ENCODE measurements around the gene HOXC9.

Gene HOXC9

DNA sequence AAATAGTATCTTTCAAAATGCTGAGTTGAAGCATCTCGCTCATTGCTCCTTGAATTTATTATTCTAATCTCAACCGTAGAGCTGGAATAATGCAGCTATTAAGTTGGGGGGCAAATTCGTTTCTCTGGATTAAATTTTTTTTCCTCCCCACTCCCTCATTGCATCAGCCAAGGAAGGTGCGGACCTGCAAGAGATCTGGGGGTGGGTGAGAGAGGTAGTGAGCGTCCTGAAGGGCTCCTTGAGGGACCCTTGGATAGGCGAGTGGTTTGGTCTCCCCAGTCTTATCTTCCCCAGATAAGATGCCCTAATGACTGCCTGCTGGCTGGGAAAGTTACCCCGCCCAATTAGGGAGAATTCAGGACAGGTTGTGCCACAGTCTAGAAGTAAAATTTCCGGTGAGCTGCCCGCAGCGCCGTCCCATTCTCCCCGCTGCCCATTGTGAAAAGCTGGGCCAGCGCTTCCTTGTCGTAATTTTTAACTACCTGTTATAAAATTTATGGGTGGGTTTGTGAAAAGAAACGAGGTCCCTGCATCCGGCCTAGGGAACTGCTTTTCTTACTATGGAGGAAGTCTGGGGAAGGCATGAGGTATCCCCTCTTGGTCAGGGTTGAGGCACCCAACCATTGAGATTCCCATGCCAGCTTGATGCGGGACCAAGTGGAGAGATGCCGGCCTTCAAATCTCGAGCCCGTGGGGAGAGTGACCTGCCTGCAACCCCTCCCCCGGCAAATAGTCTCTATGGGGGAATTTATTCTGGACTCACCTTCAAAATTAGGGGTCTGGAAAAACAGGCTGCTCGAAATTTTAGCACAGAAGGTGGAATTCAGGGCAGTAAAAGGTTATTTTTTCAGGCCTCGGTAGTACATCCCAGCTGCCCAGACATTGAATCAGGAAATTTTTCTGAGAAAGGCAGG is 15.3 kb downstream of the HOXC9 start:
- no peak for DNase-seq (ENCODE audit: low spot score)

DNA sequence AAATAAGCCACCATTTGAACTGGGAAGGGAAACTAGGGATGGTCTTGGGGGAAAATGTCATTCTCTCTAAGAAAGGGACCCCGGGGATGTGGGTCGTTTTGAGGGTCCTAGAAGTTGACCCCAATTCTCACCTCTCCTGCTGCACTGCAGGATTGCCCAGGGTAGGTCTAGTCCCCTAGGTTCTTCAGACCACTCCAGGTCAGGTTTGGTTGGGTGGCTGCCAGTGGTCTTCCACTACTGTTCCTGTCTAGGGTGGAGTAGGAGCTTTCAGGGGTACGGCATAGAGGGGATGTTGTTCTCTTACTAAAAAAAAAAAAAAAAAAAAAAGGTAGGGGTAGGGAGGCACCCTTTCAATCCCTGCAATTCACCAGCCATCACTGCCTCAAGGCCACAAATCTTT is 16.1 kb downstream of the HOXC9 start:
- no peak for DNase-seq (ENCODE audit: low spot score)

DNA sequence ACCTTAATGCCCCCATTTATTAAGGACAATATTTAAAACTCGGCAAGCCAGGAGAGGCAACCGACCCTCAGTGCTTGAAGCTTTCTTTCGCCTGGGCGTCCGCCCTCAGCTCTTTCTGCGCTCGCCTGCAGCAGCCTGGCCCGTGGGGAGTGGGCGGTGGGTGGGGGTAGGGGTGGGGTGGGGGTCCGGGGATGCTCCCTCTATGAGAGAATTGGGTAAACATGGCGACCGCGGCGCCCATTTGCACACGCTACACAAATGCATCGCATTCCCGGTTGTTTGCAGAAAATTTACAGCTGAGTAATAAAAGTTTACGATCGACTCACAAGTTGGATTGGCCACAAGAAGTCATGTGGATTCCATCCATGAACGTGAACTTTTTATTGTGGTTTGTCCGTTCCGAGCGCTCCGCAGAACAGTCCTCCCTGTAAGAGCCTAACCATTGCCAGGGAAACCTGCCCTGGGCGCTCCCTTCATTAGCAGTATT is 16.6 kb downstream of the HOXC9 start:
- no peak for DNase-seq (ENCODE audit: low spot score)

DNA sequence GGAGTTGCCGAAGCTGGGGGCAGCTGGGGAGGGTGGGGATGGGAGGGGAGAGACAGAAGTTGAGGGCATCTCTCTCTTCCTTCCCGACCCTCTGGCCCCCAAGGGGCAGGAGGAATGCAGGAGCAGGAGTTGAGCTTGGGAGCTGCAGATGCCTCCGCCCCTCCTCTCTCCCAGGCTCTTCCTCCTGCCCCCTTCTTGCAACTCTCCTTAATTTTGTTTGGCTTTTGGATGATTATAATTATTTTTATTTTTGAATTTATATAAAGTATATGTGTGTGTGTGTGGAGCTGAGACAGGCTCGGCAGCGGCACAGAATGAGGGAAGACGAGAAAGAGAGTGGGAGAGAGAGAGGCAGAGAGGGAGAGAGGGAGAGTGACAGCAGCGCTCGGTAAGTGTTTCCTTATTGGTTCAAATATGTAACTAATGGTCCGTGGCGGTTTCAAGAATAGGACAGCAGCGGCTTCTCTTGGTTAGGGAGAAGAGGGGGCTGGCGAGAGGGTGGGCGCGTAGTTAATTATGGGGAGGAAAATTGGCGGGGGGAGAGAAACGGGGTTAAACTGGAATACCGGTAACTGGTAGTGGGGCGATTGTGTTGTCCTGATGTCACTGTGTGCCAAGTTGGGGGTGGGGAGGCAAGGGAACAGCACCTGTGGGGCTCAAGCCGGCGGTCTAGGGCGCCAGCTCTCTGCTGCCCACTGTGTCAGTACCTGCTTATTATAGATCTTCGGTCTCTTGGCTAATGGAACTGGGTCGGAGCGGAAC is 17.2 kb downstream of the HOXC9 start:
- DNase-seq (ENCODE audit: low spot score), result no peak

DNA sequence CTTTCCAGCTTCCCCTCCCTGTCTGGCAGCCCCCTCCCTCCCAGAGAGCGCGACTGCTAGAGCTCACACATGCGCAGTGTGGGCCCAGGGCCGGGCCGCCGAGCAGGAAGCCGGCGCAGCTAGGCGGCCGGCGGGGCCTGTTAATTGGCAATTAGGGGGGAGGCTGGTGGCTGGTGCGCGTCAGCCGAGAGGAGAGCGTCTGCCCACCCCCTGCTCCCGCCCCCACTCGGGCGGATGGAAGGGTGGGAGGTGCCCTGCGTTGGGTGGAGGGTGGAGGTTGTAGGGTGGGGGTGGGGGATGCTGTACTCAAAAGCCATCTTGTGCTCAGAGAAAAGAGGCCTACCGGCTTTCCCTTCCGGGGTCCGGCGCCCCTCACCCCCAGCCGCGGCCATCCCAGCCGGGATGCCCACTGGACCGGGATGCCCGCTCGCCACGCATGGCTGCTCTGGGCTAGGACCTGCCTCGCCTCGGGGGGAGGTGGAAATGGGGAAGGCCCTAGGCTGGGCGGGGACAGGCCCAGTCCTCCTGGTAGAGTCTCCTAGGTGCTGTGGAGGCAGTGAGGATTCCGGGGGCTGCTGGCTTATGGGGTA is 18.0 kb downstream of the HOXC9 start:
- DNase-seq (ENCODE audit: low spot score), result no peak

DNA sequence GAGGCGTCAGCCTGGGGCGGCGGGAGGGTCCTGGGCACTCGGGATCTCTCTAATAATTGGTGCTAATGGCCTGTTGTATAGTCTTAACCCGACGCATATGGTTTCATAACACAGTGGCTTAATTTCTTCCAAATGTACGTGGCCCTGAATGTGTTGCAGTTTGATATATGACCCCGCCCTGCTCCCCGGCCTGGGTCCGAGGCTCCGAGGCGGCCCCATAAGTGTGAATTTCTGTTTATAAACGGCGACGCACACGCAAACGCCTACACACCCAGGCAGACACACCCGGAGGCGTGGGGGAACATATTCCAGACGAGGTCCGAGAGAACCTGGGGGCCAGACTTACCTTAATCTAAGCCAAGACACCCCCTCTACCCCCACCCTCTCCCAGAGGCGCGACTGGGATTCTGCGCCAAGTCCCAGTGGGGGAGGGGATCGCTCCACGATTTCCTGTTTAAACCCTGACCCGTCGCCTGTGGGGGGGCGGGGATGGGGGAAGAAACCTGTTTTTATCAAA is 18.6 kb downstream of the HOXC9 start:
- no peak for DNase-seq (ENCODE audit: low spot score)

DNA sequence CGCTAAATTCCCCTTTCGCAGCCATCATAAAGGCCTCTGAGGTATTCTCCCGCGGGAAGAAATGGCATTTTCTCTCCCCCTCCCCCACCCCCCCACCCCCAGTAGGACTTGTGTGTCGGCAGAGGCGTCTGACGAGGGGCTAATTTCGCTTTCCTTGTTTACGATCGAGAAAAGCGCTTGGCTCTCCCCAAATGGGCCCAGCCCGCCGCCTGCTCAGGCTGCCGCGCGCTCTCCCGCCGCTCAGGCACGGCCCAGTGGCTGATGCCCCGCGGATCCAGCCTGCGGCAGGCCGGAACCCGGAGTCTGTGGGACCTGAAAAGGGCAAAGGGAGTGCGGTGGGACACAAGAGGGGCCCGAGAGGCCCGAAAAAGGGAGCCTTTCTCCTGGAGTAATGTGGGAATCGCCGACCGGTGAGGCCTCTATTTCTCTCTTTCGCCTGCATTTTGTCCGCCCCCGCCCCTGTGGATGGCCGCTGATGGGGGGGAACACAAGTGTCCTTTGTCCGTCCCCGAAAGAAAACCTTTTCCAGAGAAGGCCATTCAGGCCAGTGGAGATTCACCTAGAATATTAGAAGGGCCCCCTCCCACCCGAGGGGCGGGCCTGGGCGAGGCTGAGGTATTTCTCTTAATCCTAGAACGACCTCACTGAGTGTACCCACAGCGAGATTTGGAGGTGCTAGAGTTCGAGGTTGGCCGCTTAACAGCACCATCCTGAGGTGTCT is 19.3 kb downstream of the HOXC9 start:
- DNase-seq (ENCODE audit: low spot score), result no peak

DNA sequence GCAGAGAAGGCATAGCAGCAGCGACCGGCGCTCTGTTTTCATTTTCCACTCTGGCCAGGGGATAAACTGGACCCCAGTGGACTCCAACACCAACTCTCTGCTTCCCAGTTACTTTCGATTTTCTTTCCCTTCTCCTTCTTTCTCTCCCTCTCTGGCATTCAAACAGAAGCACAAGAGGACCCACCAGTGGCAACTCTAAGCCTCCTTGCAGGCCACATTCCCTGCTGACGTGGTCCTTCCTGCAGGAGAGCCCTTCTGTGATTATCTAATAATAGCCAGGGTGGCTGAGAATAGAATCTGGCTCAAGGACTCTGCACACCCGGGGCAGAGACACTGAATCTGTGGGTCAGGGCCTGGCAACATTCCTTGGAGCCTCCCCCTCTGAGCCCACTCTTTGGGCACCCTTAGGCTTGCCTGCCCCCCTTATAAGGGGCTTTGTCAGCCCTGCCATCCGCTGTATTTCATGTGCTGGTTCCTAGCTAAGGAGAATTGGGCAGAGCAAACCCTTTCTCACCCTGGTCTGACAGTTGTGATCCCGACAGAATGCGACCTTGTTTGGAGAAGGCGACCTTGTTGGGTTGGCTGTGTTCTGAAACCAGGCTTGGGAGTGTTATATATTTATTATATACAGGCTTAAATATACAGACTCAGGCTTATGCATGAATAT is 20.1 kb downstream of the HOXC9 start:
- DNase-seq (ENCODE audit: low spot score), result no peak

DNA sequence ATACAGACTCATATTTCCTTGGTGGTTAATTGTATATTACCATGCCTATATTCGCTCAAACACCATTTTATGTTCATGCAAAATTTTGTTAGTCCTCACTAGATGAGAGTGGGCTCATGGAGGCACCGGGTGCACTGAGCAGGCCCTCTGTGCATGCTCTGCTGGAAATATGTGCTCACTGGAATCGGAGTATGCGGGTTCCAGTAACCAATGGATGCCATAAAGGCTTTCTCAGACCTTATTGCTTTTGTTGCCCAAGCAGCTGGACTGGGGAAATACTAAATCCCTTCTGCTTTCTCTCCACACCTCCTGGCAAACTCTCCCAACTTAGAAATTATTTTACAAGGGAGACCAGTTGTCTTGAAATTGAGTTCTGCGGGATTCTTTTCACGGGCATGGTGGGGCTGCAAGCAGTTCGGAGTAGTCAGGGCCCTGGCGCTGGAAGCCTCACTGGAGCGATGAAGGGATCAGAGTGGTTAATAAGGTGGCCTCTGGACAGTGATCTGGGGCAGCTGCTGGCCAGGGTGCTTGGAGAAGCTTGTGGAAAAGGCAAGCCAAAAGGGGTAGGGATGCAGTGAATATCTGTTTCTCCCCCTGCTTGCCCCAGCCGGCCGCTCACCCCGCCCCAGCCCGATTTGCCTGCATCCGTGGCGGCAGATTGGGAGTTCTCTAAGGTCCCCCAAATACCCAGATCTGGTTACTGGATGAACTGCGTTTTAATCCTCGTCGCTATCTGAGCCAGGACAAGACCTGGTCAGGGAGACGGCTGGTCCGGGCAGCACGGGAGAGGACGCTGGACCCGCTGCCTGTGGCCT is 20.8 kb downstream of the HOXC9 start:
- DNase-seq (ENCODE audit: low spot score), result no peak

DNA sequence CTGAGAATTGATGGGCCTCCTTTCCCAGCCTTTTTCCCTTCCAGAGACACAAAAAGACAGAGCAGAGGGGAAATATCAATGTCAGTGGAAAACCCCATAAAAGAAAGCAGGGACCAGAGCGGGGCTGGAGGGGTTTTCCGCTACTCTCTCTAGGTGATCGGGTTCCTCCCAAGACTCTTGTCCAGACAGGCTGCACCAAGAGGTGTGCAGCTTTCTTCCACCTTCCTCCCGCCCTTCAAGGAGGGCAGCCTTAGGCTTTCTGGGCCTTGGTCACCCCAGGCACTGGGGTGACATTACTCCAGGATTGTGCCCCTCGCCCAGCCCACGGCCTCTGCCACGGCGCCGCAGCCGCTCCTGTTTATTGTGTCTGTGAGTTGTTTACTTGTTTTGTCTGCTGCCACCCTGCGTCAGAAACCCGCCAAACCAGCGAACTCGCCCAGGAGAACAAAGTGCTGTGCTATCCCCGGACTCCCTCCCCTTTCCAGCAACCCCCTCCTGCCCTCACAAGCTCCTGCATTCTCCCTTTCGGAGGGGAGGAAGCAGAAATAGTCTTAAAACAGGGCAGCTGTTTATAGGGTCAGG is 21.6 kb downstream of the HOXC9 start:
- no peak for DNase-seq (ENCODE audit: low spot score)

DNA sequence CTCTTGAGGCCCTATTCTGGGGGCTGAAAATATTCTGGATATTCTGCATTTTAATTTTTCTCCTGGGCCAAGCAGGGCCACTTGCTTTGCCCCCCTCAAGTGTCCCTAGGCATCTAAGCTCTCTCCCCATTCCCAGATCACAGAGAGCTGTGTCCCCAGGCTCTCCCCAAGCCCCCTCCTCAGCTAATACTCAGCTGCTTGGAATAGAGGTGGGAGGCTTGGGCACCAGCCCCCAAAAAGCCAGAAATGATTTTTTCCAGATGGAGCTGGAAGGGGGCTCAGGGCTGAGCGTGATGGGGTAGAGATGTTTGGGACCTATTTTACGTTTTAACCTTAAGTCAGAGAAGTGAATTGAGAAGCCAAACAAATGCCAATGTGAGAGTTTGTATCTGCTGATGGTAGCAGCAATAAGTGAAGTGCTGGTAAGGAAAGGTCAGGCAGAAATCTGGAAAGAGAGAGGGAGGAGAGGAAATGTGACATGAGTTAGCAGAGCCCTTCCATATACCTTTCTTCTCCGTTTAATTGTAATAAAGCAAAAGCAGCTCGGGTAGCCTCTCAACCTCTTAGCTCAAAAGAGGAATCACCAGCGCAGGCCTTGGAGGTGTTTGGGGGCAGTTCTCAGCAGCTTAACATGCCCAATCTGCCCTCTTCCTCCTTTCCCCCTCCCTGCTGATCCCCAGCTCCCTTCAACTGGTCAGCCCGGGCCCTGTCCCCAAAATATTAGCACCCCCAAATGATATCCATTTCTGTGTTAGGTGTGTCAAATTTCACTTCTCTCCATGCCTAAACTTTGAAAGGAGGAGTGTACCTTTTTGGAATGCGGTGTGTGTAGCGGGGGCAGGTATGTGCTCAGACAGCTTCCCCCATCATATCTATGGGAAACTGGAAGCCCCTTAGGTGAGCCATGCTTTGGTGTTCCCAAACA is 23.3 kb downstream of the HOXC9 start:
- DNase-seq (ENCODE audit: low spot score), result no peak

DNA sequence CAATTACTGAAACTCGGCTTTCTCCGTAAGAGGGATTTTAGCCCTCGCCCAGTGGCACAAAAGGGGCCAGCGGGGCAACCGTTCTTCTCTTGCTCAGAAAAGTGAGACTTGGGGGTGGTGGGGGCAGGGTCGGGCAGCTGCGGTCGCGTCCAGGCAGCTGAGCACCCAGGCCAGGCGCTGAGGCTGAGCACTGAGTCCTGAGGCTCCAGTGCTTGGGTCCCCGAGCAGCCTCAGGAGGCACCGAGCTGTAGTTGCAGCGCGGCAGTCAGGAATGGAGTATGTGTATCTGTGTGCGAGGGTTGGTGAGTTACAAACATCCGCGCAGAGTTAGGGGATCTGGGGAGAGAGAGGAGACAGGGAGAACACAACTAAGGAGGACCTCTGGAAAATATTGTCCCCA is 24.2 kb downstream of the HOXC9 start:
- DNase-seq (ENCODE audit: low spot score), result no peak

DNA sequence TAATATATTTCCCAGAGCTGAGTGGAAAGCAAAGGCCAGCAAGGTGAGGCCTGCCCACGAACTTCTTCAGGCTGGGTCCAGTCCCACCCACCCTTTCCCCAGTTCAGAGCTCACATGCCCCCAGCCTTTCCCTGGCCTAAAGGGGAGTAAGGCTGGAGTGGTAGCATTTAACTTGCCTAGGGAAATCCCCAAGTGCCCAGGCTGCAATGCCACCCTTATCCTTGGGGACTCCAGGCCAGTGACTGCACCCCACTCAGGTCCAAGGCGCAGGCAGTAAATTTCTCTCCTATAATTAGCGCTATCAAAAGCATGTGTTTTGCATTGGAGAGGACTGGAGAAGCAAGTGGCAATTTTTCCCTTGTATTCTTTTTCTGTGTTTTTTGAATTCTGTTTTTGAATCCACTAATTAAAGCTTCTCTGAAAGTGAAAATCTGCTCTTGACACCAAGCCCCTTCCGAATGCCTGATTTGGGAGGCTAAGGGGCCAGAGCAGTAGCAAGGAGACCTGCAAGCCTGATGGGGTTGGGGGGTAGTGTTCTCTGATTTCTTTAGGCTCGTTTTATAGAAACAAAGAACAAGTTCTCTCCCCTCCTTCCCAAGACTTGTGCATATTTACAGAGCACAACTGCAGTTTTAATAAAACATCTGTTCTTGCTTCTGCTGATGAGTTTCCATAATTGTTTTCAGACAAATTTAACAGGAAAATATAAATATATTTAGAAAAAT is 24.8 kb downstream of the HOXC9 start:
- no peak for DNase-seq (ENCODE audit: low spot score)

DNA sequence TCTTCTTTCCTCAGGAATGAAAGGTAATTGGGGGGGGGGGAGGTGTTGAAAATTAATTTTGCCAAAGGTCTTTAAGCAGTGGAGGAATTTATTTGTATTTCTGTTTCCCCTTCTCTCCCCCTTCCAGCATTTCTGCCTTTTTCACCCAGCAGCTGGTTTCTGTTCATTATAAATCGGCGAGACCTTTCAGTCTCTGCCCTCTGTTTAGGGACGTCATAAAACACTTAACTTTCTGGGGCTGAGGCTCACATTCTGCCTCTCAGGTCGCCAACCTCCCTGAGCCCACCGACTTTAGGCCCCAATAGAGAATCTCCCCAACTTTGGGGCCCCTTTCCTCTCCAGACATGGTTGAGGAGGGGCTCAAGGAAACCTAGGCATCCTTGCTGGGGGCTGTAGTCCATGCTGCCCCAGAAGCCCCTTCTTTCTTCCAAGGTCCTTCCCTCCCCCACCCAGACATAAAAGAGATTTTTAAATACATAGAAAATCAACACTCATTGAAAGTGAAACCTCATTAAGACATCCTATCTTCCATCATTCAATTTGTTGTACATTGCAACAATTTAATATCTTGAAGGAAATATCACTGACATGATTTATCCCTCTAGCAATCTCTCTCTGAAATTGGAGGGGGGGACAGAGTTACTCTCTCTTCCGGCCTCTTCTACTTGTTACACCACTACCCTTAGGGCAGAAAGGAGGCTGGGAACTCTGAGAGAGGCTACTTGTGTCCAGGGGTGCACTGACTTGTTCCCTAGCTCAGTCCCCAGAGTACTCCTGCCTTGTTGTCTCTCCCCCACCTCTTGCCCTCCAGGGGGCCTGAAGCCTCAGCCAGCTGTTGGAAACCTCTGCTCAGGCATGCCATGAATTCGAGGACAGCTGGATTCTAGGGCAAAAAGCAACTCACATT is 25.8 kb downstream of the HOXC9 start:
- DNase-seq (ENCODE audit: low spot score), result no peak

DNA sequence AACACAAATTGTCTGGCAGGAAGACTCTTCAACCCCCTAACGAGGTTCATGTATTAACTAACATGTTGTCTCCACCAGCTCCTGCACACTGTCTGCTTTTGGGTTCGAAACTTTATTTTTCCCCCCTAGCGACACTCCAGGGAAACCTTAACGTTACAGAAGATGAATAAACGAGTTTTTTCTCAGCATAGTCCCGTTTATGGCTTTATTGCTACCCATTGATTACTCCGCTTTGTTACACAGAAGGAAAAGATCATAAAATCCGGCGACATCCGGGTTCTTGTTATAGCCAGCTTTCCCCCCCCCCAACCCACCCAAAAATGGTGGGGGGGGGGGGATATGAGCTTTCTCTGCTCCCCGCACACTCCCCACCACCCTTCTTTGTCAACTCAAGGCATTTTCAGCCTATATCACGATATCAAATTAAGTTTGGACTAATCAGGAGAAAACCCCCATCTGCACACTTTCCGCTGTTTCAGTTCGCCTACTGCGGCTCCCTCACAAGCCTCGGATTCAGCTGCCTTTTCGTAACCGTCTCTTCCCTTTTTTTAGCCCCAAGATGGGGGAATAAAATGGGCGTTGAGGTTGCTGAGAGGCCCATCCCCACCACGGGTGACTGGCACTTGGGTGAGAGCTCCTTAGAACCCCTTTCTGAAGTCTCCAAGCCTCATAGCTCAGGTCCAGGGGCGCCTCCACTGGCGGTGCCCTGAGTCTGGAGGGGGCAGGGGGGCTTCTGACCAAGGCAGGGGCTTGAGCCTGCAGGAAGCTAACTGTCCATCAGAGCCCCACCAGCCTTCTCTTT is 26.9 kb downstream of the HOXC9 start:
- DNase-seq (ENCODE audit: low spot score), result no peak

DNA sequence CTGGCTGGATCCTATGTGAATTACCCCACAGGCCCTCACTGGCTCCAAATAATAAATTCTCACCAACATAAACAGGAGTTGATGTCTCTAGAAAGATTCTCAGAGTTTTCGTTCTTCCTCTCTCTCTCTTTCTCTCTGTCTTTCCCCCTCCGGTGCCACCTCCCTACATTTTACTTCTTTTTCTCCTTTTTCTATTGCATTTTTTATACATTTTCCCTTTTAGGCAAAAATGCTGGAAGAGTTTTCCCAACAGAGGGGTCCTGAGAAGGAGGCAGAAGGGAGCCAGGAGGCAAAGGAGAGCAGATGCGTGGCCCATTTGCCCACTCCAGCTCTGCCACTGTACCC is 27.5 kb downstream of the HOXC9 start:
- DNase-seq (ENCODE audit: low spot score), result no peak

Measured in left forelimb (tissue), 1 donor.